ENCODE data around the gene HCRTR2.
"Not testable (repeated sequence)": the region's sequence is repeated elsewhere in the genome, so short reads cannot be mapped to it uniquely, and the experiment has no call there.

The HCRTR2 gene

DNA sequence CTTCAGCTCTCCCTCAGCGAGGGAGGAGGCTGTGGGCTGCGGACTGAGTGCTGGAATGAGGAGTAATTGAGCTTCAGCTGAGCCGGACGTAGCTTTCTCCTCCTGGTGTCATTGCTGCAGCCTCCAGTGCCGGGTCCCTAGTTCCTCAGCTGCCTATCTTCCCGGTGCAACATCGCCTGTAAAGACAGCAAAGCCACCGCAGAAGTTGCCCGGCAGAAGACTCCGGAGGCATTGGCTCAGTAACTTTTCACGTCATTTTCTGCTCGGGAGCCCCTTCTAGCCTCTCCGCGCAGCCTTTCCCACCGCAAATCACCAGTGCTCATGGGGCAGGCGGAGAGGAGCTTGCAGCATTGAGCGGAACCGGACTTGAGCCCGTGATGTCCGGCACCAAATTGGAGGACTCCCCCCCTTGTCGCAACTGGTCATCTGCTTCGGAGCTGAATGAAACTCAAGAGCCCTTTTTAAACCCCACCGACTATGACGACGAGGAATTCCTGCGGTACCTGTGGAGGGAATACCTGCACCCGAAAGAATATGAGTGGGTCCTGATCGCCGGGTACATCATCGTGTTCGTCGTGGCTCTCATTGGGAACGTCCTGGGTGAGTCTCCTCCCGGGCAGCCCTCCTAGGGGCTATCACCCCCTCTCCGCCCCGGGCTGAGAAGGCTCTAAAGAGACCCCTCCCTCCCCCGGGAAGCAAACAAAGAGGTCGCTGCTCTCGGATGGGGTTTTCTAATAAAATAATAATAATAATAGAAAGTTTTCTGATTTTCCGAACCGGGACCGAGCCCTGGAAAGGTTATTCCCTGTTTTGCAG is at the start of gene HCRTR2:
Gene HCRTR2, plus strand, starts transcription at position 305 of the 816 bp plus-strand sequence. Its CDS starts 73 bp downstream, at position 378.
- DNase-seq (ENCODE audit: low read depth) = no peak

GRCh38 chr6:55130806-55131324 is 43.5 kb upstream of the HCRTR2 start:
- no peak for DNase-seq (ENCODE audit: low read depth)

DNA sequence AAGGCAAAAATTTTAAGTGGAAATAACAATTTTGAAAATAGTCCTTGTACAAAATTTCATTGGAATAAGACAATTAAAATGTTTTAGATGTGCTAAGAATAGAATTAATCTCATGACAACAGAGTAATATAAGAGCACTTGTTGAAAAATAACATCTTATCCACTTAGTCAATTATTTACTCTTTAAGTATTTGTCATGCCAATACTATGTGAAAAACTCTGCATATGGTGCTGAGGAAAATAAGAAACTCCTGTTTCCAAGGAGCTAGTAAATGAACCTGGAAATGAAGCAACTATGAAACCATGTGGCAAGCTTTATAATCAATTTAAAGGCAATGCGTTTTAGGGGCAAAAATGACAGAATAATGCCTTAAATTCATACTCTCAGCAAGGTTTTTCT is 42.7 kb upstream of the HCRTR2 start:
- no peak for DNase-seq (ENCODE audit: low read depth)

DNA sequence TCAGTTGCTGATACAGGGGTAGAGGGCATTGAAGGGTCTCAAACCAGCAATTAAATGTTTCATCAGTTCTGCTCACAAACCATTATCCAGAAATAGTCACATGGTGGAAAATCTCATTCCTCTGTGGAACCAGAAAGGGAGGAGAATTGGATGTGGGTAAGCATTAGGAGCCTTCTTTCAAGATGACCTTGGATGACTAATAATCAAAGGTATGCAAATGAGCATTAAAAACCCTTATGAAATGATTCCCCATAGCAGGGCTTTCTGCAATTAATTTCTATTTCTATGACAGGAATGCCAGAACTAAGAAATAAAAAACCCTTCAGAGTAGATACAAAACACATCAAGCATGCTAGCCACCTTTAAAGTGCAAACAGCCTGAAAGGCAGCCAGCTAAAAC is 37.4 kb upstream of the HCRTR2 start:
- DNase-seq (ENCODE audit: low read depth) = no peak

DNA sequence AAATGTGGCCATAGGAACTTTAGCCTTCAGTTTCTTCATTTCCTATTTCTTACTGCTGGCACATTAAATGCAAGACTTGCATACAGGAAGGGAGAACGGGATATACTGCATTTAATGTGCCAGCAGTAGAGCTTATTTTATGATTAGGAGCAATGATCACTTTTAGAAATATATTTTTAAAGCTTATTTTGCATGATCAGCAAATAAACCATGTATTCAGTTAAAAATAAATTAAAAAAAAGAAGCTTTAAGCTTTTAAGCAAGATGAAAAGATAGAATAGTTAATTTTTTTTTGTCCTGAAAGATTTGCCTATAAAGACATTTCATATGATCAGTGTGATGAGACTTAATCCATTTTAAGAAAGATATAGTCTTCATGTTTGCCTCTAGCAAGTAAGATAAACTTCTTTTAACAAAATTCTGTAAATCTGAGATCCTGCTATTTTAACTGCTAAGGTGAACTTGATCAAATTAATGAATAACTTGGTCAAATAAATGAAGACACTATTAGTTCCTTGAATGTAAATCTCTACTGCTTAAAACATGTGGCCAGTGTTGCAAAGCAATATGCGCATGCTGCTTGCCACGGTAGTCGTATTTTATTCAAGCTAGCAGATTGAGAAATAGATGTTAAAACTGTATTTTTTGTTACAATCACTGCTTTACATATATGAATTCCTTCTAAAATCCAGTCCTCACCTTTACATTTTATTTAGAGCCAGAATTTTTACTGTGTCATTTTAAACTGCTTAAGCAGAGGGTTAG is 36.2 kb upstream of the HCRTR2 start:
- no peak for DNase-seq (ENCODE audit: low read depth)

DNA sequence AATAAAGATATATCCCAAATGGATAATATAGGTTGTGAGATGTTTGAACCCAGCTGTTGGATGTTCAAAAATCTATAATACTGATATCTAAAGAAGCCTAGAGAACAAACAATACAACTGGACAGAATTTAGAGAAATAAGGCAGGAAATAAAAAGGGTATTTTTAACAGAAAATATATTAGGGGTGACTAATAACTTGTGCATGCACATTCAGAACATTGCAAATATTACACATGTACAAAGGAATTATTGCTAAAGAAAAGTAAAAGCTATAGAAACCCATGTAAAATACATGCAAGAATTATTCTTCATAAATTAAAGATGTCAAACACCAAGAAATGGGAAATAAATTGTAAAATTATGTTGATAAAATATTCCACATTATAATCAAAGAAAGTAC is 32.7 kb upstream of the HCRTR2 start:
- no peak for DNase-seq (ENCODE audit: low read depth)

DNA sequence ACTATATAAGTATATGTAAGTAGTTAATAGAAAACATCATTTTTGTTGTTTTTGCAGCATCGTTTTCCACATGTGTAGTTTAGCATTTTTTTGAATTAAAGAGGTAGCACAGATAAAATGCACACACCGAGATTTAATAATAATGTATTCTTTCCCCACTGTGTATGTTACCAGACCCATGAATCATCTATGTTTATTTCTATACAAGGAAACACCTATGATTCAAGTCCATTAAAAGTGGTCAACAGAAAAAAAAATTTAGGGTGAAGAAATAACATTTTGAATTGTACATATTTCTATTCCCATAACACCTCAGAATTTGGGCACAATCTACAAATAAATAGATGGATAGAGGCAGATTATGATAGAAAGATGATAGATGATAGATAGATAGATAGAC is 31.7 kb upstream of the HCRTR2 start:
- no peak for DNase-seq (ENCODE audit: low read depth)

DNA sequence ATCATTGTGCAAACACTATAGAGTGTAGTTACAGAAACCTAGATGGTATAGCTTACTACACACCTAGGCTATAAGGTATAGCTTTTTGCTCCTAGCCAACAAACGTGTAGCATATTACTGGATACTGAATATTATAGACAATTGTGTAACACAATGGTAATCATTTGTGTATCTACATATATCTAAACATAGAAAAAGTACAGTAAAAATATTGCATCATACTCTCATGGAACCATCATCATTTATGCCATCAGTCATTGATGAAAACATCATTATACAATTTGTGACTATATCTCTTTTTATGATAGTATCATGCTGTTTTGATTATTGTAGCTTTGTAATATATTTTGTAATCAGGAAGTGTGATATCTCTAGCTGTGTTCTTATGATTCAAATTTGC is 21.0 kb upstream of the HCRTR2 start:
- no peak for DNase-seq (ENCODE audit: low read depth)

- not testable (repeated sequence) for DNase-seq (ENCODE audit: low read depth)
These were observed 15.5 kb upstream of the HCRTR2 start for GRCh38 chr6:55158784-55159183.

DNA sequence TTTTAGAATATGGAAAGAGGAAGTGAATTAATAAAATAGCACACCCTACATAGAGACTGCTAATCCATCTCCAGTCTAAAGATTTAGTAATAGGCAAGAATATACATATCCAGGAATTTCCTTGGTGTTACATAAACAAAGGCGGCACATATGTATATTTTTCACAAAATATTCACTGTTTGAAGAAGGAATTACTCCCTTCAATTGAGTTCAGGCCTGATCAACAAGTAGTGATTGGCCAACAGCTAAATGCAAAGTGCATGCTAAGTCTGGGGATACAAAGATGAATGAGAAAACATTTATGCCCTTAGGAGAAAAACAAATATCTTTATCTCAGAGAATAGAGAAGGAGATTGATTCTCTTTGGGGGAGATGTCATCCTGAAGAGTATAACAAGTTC is 6.5 kb upstream of the HCRTR2 start:
- DNase-seq (ENCODE audit: low read depth) = no peak

GRCh38 chr6:55175078-55176049 is 1.0 kb downstream of the HCRTR2 start:
- DNase-seq (ENCODE audit: low read depth) = no peak

DNA sequence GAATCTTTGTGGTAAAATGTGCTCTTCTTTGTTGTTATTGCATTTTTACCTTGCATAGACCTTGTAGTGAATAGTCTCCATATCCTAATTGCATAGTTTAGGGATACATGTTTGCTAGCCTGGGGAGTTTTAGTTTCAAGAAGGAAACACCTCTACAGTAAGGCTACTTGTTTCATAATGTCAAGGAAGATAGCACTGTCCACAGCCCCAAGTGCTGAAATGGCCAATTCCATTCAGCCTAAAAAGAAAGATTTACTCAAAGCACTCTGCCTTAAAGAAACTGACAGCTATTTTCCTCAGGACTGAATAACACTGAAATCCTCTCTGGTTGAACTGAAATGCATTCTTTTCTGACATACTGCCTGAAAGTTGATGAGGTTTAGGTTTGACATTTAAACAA is 2.6 kb downstream of the HCRTR2 start:
- DNase-seq (ENCODE audit: low read depth) = no peak

DNA sequence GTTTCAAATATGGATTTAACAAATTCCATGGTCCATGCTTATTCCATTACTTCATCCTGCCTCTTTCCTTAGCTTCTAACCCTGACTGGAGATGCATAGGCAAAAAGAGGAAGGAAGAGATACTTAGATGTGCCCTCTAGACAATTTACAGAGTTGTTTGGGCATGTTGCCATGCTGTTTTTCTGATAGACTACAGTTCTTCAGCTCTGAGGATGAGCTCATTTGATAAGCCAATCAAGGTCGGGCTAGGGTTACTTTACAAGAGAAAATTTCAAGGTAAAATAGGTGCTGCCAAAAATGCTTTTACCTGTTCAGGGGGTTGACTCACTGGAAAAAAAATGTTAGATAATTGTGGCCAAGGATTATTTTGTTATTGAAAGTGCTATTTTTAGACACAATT is 5.9 kb downstream of the HCRTR2 start:
- DNase-seq (ENCODE audit: low read depth) = no peak

DNA sequence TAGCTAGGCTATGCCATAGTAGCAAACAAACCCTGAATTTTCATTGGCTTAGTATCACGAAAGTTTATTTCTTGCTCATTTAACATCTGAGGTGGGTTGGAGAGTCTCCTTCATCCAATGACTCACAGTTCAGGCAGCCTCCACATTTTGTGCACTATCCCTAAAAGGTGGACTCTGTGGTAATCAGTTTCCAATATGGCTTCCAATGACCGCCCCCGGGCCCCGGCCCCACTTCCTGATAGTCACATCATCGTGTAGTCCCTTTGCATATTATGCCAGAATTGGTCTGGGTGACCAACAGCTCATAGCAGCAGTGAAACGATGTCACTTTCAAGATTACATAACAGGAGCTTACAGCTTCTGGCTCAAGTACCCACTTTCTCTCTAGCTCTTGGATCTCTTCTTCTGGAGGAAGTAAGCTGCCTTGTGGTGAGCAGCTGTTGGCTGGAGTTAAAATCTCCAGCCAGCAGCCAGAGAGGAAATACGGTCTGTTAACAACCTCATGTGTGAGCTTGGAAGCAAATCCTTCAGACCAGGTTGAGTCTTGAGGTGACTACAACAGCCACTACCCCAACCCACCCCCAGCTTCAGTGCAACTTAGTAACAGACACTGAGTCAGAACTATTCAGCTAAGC is 7.8 kb downstream of the HCRTR2 start:
- DNase-seq (ENCODE audit: low read depth) = no peak

DNA sequence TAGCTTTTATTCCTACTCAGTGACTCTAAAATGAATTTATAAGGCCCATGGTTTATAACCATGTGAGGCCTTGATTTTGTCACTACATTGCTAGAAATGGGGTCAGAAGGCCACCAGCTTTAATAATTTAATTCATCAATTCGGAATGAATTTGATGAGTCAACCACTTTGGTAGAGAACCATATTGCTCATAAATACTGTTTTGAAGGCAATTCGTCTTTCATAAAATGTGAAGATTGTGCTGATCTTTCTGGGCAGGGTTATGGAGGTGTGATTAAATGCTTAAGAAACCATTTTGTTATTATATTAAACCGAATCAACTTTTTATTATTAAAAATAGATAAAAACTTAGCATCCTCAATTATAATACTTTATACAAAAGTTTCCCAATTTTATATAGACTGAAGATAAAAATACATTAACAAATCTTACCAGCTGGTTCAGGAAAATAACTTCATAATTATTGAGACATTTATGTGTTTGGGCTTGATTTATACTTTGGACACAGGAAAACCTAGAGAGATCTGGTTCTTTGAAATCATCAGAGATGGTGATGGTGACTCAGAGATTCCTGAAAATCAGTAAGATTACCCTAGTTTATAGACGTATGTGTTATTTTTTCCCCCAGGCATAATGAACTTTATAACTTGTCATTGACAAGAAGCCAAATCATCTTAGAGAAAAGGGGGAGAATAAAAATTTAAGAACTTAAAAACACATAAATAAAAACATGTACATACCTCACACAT is 10.6 kb downstream of the HCRTR2 start:
- DNase-seq (ENCODE audit: low read depth) = no peak

GRCh38 chr6:55198715-55199114 is 24.4 kb downstream of the HCRTR2 start:
- no peak for DNase-seq (ENCODE audit: low read depth)

DNA sequence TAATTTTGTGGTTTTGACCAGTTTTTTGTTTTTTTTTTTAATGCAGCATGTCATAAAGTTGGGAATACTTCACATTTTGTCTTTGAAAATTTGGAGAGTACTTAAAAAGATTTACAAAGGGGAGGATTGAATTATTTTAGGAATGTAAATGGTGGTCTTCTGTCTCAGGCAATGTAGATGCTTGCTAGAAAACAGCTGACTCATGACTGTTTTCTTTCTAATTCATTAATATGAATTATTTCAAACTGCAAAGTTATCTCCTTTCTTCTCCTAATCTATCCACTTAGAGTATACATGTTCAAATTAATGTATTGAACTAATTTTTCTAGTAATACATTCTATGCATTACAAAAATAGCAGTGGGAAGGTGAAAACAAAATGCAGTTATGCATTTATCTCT is 24.9 kb downstream of the HCRTR2 start:
- no peak for DNase-seq (ENCODE audit: low read depth)

DNA sequence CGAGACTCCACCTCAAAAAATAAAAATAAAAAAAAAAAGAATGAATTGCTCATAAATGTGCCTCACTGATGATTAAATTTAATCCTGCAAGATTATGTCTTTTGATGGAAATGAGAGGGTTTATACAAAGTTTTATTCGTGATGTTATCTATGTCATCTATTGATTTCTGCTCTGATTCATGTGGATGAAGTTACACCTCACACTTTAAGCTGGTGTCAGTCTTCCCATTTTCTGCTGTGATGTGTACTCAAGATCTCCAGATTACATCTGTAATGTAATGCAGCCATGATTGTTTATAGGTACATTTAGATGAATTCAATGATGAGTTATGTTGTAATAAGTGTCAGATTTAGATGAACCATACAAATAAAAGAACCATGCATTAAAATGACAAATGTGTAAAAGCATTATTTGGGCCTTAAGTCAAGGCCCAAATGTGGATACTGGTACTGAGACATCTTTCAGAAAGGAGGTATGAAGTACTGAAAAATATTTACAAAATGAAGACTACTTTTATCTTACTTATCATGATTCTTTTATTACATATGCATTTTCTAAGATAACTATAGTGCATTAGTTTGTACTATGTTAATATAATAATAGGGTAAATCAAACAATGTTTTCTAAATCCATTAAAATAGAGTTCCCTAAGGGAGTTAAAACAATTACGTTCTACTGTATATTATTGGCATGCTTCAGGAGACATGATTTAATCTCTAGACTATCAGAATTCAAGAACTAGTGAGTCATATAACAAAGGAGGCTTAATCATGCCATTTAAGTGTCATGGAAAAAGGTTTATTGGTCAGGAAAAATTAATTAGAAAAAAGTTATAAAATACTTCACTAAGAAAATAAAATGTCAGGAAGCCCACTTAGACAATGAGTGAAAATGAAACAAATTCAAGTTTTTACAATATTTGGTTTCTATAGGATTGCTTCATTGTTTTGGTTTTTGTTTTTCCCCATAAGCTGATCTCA is 34.5 kb downstream of the HCRTR2 start:
- DNase-seq (ENCODE audit: low read depth) = no peak

DNA sequence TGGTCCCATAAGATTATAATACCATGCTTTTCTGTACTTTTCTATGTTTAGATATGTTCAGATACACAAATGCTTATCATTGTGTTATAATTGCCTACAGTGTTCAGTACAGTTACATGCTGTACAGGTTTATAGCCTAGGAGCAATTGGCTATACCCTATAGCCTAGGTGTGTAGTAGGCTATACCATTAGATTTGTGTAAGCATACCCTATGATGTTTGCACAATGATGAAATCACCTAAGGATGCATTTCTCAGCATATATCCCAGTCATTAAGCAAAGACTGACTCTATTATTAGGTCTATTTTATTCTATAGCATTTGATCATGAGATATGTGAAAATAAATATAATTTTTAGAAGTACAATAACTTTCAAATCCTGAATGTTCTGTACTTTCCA is 36.6 kb downstream of the HCRTR2 start:
- DNase-seq (ENCODE audit: low read depth) = no peak

- no peak for DNase-seq (ENCODE audit: low read depth)
These were observed 37.8 kb downstream of the HCRTR2 start for GRCh38 chr6:55212156-55212555.
